ENCODE results near the gene SLIT3.

Gene SLIT3

DNA sequence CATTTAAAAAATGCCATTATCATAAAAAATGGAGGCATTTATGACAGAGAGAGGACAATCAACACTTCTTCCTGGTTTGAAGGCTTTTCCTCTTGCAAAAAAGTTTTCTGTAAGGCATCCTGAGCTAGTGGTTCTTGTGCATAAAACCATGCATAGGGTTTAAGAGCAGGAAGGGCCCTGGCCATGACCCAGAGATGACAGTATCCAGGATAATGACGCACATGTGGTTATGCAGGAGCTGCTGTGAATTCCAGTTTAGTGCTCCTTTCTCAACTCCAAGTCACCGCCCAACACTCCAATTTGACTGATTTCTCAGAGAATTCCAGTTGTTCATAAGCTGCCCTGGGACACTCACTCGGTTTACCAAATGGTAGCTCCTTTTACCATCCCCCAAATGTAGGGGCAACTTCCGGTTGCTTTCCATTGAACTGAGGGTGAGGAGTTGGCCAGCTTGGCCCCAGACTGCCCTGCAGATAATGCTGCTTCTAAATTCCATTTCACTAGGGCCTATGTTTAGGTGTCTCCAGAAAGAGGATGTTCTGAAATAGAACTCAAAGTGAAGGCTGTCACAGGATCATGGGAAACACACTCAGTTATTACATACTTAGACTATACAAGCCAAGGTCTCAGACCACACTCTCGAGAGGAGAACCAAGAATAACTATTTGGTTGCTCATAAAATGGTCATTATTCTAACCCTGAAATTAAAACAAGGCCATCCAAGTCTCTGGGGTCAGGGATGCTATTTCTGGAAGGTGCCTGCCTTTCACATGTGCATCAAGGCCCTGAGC is 179.1 kb downstream of the SLIT3 start:
- Histone ChIP-seq H3K4me1 (ENCODE audit: low read depth, poor library complexity, severe bottlenecking) (no peaks in the 10 kb centered on the region), H3K36me3 (ENCODE audit: insufficient read depth) (no peaks in the 10 kb centered on the region), H3K4me2 (no peak overlapping the region), H3K79me2 (ENCODE audit: insufficient read depth, low read depth) (no peaks in the 10 kb centered on the region), H2AFZ (ENCODE audit: low read depth) (no peak overlapping the region), H3K4me3 (IDR thresholded peaks at IDR 0.05; ENCODE audit: insufficient read depth, low read depth, low read length) (no peak overlapping the region), H3K9ac (no peak overlapping the region), H3K27ac (no peak overlapping the region), H4K20me1 (ENCODE audit: insufficient read depth) (no peaks in the 10 kb centered on the region), H3K27me3 (ENCODE audit: insufficient read depth, low read depth) (no peaks in the 10 kb centered on the region)
- TF ChIP-seq, protein P1, sequence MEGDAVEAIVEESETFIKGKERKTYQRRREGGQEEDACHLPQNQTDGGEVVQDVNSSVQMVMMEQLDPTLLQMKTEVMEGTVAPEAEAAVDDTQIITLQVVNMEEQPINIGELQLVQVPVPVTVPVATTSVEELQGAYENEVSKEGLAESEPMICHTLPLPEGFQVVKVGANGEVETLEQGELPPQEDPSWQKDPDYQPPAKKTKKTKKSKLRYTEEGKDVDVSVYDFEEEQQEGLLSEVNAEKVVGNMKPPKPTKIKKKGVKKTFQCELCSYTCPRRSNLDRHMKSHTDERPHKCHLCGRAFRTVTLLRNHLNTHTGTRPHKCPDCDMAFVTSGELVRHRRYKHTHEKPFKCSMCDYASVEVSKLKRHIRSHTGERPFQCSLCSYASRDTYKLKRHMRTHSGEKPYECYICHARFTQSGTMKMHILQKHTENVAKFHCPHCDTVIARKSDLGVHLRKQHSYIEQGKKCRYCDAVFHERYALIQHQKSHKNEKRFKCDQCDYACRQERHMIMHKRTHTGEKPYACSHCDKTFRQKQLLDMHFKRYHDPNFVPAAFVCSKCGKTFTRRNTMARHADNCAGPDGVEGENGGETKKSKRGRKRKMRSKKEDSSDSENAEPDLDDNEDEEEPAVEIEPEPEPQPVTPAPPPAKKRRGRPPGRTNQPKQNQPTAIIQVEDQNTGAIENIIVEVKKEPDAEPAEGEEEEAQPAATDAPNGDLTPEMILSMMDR (conservative IDR thresholded peaks at IDR 0.05; ENCODE audit: low read depth, low read length) = no peak

DNA sequence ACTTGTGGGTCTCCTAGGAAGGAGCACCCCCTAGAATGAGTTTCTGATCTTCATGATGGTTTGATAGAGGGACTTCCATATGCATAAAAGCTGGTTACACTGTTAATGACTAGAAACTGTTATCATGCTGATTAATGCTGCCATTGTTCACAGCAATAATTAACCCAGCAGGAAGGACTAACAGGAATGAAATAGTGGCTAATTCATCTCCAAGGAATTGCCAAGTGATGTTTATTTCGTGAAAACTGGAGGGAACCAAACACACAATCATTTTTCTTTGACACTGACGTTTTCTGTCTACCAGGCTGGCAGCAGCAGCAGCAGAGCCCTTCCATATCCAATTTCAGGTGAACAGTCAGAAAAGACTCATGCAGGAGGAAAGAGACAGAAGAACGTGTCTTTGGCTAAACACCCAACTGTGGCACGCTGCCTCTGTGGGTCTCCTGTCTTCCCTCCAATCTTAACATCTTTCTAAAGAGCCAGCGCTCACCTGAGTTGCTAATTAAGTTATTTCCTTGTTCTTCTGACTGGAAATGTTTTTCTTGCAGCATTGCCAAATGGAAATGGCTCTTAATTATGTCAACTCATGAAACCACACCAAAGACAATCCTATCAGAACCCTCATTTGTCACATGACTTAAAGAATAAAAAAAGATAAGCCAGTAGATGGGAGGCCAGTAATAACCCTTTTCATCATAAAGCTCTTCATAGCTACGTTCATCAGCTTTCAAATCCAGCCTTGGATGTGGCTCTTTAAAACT is 181.5 kb downstream of the SLIT3 start:
- H3K27ac ChIP-seq = no peak overlapping the region
- H3K27me3 ChIP-seq (ENCODE audit: insufficient read depth, low read depth) = no peaks in the 10 kb centered on the region
- H3K9ac ChIP-seq = no peak overlapping the region
- no peaks in the 10 kb centered on the region for H3K36me3 ChIP-seq (ENCODE audit: insufficient read depth)
- no peaks in the 10 kb centered on the region for H3K79me2 ChIP-seq (ENCODE audit: insufficient read depth, low read depth)
- H4K20me1 ChIP-seq (ENCODE audit: insufficient read depth) = no peaks in the 10 kb centered on the region
- H3K4me1 ChIP-seq (ENCODE audit: low read depth, poor library complexity, severe bottlenecking) = no peaks in the 10 kb centered on the region
- no peak overlapping the region for H3K4me3 ChIP-seq (IDR thresholded peaks at IDR 0.05; ENCODE audit: insufficient read depth, low read depth, low read length)
- H3K4me2 ChIP-seq = no peak overlapping the region
- no peak overlapping the region for H2AFZ ChIP-seq (ENCODE audit: low read depth)
- TF ChIP-seq, protein P1 (conservative IDR thresholded peaks at IDR 0.05; ENCODE audit: low read depth, low read length) = no peak

DNA sequence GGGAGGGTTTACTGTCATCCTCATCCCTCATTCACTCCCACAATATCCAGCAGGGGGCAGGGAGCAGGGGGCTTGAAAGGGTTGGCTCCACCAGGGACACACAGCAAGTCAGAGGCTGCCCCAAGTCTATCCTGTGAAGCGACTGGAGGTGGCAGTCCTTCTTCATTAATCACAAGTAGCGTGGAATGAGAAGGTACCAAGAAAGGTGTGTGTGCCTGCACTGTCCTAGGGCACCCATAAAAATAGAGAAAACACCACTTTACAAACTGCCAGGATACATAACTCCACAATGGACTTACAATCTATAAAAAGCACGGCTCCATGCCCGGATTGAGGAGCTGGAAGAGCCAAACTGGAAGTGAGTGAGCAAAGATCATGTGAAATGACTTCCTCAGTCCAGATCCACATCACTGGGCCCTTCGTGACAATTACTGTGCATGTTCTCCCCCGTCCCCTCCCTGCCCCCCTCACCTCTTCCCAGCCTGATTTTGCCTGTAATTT is 183.9 kb downstream of the SLIT3 start:
- H3K4me3 ChIP-seq (IDR thresholded peaks at IDR 0.05; ENCODE audit: insufficient read depth, low read depth, low read length) = no peak overlapping the region
- no peaks in the 10 kb centered on the region for H3K36me3 ChIP-seq (ENCODE audit: insufficient read depth)
- no peaks in the 10 kb centered on the region for H3K27me3 ChIP-seq (ENCODE audit: insufficient read depth, low read depth)
- no peak overlapping the region for H3K9ac ChIP-seq
- no peaks in the 10 kb centered on the region for H4K20me1 ChIP-seq (ENCODE audit: insufficient read depth)
- no peaks in the 10 kb centered on the region for H3K4me1 ChIP-seq (ENCODE audit: low read depth, poor library complexity, severe bottlenecking)
- TF ChIP-seq, protein P1 (conservative IDR thresholded peaks at IDR 0.05; ENCODE audit: low read depth, low read length) = no peak
- no peak overlapping the region for H3K4me2 ChIP-seq
- no peak overlapping the region for H2AFZ ChIP-seq (ENCODE audit: low read depth)
- H3K27ac ChIP-seq = no peak overlapping the region
- no peaks in the 10 kb centered on the region for H3K79me2 ChIP-seq (ENCODE audit: insufficient read depth, low read depth)

DNA sequence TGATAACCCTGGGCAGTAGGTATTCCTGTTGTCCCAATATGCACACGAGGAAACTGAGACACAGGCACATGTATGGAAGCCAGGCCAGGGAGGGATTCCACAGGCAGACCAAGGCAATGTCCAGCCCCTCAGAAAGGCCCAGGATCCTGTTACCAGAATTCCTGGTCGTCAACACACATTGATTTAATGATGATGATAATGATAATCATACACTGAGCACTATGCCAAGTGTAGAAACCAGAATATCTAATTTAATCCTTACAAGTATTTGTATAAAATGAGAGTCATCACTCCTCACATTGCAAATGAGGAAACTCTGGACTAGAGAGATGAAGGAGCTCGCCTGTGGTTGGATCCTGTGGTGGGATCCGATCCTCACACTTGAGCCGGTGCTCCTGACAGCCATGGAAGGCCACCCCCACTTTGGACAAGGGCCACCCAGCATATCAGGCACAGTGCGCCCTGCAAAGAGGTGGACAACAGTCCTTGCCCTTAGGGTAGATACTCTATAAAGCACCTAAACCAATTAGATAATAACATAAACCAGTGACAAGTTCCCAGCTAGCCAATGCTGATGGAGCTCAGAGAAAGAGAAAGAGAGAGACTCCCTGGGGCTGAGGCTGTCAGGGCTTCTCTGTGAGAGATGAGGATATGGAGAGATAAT is 185.3 kb downstream of the SLIT3 start:
- Histone ChIP-seq H3K9ac (no peak overlapping the region), H3K4me1 (ENCODE audit: low read depth, poor library complexity, severe bottlenecking) (no peaks in the 10 kb centered on the region), H3K27me3 (ENCODE audit: insufficient read depth, low read depth) (no peaks in the 10 kb centered on the region), H2AFZ (ENCODE audit: low read depth) (no peak overlapping the region), H3K36me3 (ENCODE audit: insufficient read depth) (no peaks in the 10 kb centered on the region), H3K79me2 (ENCODE audit: insufficient read depth, low read depth) (no peaks in the 10 kb centered on the region), H3K27ac (no peak overlapping the region), H3K4me2 (no peak overlapping the region), H4K20me1 (ENCODE audit: insufficient read depth) (no peaks in the 10 kb centered on the region), H3K4me3 (IDR thresholded peaks at IDR 0.05; ENCODE audit: insufficient read depth, low read depth, low read length) (no peak overlapping the region)
- TF ChIP-seq, protein P1 (conservative IDR thresholded peaks at IDR 0.05; ENCODE audit: low read depth, low read length) = no peak
